ENCODE results near the gene KLF9. TPM values are rescaled to one million over a fixed set of nuclear protein-coding genes. Genes with fewer than 3 reads are reported as not detected.

Gene KLF9
- total RNA-seq, 2 donors from 2014 or later, result 56.2 to 78.9 TPM

- intact Hi-C loops (cut with DNase I), result no loop called here
- DNase-seq (no peak), ATAC-seq (peak in 1 of 2 donors; percentile 34)
Measured at GRCh38 chr9:70427161-70427945, 12.9 kb upstream of the KLF9 start.

GRCh38 chr9:70425192-70425591, 10.7 kb upstream of the KLF9 start:
- DNase-seq (no peak), ATAC-seq (no peak)
- intact Hi-C loops (cut with DNase I), result no loop called here

DNA sequence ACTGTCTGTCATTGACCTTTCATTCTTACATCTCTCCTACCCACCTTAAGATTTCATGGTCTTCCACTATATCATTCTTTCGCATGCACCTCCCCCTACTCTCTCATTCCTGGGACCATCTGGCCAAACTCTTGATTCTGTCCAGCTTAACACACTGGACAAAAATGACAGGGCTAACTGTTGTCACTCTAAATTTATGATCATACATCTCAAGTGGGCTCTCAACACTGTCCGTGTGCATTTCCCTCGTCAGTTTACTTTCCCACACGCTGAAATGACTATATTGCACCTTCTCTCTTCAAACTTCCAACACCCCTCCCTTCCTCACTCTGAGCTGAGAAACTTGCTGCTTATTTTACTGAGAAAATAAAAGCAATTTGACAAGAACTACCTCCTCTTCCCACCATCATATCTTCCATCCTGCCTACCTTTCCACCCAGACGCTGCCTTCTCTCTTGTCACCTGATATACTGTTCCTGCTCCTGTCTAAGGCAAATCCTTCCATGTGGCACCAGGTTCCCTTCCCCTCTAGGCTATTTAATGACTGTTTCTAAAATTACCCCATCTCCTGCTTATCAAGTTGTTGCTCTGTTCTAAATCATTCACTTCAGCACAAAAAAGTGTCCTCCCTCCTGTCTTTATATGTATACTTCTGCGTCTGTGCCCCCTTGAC, 8.1 kb upstream of the KLF9 start:
- ATAC-seq, result no peak
- intact Hi-C loops (cut with DNase I), result no loop called here

DNA sequence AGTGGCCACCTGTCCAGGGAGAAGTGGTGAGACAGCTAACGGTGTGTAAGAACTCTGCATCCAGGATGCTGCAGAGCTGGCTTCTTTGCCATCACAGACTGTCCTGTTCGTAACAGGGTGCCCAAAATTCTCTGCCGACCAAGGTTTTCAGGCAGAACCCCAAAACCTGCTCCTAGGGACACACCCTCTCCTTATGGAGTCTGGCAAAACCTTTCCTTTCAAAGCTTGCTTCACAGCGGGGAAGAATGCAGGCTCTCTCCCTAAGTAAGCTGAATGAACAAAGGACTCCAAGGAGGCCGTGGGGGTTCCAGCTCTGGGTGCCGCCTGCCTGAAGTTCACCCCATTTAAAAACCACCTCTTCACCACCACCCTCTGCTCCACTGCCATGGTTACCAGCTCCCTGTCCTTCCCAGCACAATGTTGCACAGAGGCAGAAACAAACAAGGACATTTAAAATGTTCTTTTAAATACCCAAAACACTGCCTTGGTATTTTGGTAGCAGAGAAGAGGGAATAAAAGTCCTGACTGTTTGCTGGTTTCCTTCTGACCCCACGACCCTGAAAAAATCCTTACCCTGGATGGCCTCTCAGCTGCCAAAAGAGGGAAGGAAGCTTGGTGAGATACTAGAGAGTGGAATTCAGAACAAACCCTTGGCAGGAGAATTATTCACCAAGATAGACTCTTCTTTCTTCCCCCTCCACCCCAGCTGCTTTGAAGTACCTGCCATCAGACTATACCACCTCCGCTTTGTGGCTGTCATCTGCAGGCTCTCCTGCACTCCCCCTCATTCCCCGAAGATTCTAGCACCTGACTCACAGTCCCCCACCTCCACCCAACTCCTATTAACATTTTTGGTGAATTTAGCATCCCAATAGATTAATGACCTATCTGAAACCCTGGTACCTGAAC, 7.1 kb upstream of the KLF9 start:
- no peak for DNase-seq
- no peak for ATAC-seq
- intact Hi-C loops (cut with DNase I), result no loop called here

More for the DNA sequence above, 8.1 kb upstream of the KLF9 start:
- no peak for DNase-seq

DNA sequence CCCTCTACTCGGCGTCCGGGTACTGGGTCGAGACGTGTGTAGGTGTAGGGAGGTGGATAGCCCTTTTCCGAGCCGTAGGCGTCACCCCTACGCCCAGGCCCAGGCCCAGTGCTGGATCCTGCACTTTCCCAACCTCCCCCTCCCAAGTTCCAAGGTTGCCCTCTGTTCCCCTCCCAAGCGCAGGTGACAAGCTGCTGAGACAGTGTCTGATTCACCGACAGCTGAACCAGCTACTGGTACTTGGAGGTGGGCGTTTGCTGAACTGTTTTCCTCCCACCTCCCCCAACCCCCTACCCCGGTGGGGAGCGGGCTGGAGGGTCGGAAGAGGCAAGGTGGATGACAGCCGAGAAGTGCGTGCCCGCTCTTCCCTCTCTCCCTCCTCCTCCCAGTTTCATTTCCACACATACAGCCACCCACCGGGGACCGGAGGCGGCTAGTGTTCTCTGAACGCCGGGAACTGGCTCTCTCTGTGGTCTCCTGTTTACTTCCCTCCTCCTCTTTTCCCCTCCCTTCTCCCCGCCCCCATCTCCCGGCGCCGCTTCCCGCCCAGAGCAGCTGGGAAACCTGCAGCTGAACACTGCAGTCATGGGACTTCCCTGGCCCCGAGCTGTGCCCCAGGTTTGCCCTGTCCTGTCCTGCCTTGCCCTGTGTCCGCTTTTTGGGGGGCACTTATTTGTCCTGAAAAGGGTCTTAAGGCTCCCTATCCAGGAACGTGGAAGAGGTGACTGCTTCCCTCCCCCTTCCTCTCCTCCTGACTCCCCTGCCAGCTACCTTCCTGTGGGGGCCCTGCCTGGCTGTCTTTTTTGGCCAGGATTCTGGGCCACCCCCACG, 6.2 kb upstream of the KLF9 start:
- ATAC-seq, result peak; percentile 43 to 53
- peak; percentile 94 for DNase-seq
- intact Hi-C loops (cut with DNase I), result loop anchor here in 1 of 2 donors (1.0 kb wide), 2 partner anchors 8 to 181 kb away; no protein-coding TSS in a partner anchor

GRCh38 chr9:70419556-70420440, 5.3 kb upstream of the KLF9 start:
- DNase-seq (peak; percentile 97), ATAC-seq (peak; percentile 72 to 74)
- intact Hi-C loops (cut with DNase I), result loop anchor here (1.0 to 10.0 kb wide), 5 partner anchors 7 to 185 kb away; no protein-coding TSS in a partner anchor

- ATAC-seq (peak; percentile 57 to 61), DNase-seq (peak; percentile 98)
- intact Hi-C loops (cut with DNase I), result loop anchor here (2.0 to 10.0 kb wide), 3 partner anchors 62 to 186 kb away; no protein-coding TSS in a partner anchor
Measured at GRCh38 chr9:70418822-70419555, 4.5 kb upstream of the KLF9 start.

DNA sequence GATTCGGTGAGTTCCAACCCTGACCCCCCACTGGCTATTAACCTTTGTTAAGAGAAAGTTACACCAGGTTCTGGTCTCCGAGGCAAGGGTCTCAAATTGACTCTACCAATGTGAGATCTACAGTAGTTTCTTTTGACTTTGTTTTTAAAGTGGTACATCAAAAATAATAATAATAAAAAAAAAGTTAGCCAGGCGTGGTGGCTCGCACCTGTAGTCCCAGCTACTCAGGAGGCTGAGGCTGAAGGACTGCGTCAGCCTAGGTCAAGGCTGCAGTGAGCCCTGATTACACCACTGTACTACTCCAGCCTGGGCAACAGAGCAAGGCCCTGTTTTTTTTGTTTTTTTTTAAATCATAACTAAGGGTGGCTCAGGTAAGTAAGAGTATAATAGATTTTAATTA, 1.0 kb upstream of the KLF9 start:
- intact Hi-C loops (cut with DNase I), result loop anchor here in 1 of 2 donors (5.0 to 10.0 kb wide), 2 partner anchors 67 to 189 kb away; no protein-coding TSS in a partner anchor

DNA sequence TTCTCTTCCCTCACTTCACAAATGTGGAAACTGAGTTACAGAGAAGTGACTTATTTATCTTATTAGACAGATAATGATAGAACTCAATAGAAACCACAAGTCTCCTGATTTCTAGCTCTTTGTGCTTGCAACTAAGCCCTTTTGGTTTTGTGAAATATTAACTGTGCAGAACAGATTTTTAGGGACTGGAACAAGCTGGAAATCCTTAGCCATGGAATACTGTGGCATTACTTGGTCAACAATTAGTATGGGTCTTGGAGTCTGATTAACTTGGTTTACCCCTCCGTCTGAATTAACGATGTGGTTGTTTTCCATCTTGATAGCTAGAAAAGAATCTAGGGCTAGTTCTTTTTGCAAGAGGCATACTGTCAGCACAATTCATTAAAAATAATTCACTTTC, 584 bp upstream of the KLF9 start:
- ATAC-seq (no peak), DNase-seq (no peak)
- intact Hi-C loops (cut with DNase I), result loop anchor here in 1 of 2 donors (5.0 to 10.0 kb wide), 2 partner anchors 67 to 190 kb away; no protein-coding TSS in a partner anchor

More for the DNA sequence above, 1.0 kb upstream of the KLF9 start:
- DNase-seq, result no peak
- no peak for ATAC-seq

DNA sequence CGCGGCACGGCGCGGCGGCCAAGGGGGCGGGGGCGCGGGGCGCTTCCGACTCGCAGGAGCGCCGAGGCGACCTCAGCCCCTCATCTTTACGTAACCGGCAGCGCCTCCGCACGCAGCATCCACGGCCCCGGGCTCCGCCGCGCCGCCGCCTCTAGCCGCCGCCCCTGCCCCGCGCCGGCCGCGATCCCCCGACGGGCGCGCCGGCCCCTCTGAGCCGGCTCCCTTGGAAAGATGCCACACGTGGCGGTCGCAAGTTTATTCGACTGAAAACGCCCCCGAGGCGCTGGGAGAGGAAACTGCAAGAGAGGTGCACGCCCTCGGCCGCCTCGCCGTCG, 1.0 kb downstream of the KLF9 start:
- intact Hi-C loops (cut with DNase I), result loop anchor here in 1 of 2 donors (10.0 kb wide), 1 partner anchor 191 kb away; no protein-coding TSS in a partner anchor
- peak; percentile 85 for DNase-seq
- peak; percentile 12 to 48 for ATAC-seq

GRCh38 chr9:70412832-70413463, 1.5 kb downstream of the KLF9 start:
- intact Hi-C loops (cut with DNase I), result loop anchor here (1.0 to 10.0 kb wide), 2 partner anchors 7 to 192 kb away; no protein-coding TSS in a partner anchor
- DNase-seq, result peak; percentile 91

DNA sequence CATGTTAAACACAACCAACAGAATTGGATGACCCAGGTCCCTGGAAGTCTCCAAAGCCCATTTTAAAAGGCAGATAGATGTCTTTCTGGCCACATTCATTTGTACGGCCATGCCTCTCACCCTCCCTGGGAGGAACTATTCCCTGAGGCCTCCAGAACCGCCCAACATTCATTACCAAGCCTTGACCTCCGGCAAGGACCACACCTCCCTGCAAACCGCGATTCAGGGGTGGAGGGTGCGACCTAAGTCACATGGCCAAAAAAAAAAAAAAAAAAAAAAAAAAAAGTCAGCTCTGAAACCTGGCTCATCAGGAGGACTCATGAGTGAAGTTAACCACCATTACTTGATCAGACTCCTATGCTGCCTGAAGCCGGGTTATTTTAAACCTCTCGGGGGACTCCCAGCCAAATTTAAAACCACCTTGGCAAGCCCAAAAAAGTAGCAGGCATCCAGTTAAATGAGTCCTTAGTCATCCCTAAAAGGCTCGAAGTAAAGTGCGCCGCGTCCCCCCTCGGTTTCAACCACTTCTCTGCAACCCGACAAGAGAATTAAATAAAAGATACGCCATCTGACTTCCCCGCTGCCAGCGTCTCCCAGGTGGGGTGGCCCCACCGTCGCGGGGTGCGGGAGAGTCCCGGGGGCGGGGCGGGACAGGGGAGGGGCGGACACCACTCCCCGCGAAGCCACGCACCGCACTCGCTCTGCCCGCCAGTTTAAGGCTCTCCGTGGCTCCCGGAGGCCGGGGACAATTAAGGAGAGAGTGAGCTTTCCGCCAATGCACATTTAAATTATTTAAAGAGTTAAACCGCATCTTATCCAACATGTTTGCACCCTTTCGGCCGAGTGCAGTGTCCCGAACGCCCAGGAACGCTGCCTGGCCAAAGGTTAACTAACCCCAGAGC, 2.3 kb downstream of the KLF9 start:
- ATAC-seq, result peak; percentile 35 to 72
- intact Hi-C loops (cut with DNase I), result loop anchor here (1.0 to 10.0 kb wide), 3 partner anchors 8 to 193 kb away; no protein-coding TSS in a partner anchor
- DNase-seq, result peak; percentile 79

More at GRCh38 chr9:70412832-70413463, 1.5 kb downstream of the KLF9 start:
- peak; percentile 69 to 74 for ATAC-seq

DNA sequence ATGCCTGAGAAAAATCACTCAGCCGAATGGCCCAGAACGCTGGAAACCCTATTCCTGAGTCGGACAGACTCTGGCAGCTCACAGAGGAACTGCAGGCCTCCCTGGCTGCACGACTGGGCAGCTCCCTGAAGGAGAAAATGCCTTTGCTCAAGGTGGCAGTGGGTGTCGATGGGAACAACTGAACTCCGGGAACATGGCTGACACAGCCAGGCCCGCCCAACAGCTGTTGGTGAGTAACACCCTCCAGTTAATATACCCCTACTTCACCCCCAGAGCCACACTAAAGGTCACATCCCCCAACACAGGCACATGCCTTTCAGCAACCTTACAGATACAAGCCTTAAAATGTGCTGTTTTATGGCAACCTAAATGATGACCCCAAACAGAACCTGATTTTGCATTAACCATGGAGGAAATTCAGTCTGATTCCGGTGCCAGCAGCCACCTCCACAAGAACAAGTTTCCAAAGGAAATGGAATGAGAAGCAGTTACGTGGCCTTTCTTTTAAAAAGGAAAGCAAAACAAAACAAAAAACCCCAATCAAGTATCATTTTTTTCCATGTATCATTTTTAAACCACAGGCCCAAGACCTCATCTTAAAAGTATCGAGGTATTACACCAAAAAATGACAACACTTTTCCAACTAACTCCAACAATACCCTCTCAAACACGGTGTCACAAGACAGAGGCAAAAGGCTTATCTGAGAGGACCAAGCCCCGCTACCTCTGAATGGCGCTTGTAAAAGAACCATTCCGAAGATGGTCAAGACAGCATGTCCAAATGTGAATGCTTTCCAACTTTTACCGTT, 3.1 kb downstream of the KLF9 start:
- peak in 1 of 2 donors; percentile 23 for ATAC-seq
- DNase-seq, result peak; percentile 75
- intact Hi-C loops (cut with DNase I), result loop anchor here (2.0 to 10.0 kb wide), 2 partner anchors 191 to 193 kb away; no protein-coding TSS in a partner anchor

DNA sequence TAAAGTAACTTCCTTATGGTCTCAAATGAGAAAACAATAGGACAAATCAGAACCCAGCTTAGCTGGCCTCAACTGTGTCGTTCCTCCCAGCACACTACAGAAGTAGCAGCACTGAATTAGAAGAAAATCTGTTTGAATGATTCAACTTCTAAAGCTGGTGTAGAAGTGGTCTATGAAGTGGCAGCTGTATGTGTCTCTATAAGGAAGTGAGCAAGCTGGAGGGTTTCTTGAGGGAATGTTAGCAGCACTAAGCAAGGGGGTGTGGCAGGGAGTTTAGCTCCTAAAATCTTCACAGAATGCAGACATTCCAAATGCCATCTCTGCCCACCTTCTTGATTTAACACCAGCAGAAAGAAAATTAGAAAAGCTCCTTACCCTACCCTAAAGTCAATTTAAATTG, 4.1 kb downstream of the KLF9 start:
- intact Hi-C loops (cut with DNase I), result loop anchor here (2.0 to 10.0 kb wide), 2 partner anchors 192 to 194 kb away; no protein-coding TSS in a partner anchor
- ATAC-seq, result no peak
- no peak for DNase-seq

Data from left cardiac atrium (tissue), 4 donors.